GM21576 (cell line): ENCODE data around the gene CTSL.

Experiments
- ATAC-seq: cut with Tn5 transposase; IDR thresholded peaks from one replicate; pipeline ENCODE4 v1.9.1; 2021; ENCODE audit warnings: mild to moderate bottlenecking, moderate library complexity; ENCODE audit not compliant: unreplicated experiment

Gene CTSL

DNA sequence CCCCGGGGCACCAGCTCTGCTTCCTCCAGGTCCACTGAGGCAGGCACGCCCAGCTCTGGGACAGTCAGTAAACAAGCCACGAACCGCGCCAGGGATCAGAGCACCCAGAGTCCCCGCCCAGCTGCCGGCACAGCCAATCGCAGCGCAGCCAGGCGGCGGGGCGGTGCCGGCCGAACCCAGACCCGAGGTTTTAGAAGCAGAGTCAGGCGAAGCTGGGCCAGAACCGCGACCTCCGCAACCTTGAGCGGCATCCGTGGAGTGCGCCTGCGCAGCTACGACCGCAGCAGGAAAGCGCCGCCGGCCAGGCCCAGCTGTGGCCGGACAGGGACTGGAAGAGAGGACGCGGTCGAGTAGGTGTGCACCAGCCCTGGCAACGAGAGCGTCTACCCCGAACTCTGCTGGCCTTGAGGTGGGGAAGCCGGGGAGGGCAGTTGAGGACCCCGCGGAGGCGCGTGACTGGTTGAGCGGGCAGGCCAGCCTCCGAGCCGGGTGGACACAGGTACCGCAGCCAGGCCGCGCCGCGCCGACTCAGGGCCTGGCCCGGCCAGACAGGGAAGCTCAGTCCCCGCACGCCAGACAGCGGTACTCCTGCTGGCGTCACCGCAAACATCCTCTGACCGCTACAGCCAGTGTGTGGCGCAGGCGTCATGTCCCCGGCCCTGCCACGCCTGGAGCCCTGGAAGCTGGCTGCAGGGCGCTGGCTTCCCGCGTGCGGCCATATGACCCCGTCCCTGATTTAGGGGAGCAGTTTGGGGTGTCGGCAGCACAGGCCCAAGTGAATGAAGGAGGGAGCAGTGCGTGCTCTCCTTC, at the start of gene CTSL:
TSS of gene CTSL (plus strand) at position 220 of the 810 bp plus-strand sequence. CDS start 1,485 bp downstream, outside the sequence.
- ATAC-seq: no peak

- ATAC-seq: no peak
Observed at GRCh38 chr9:87676976-87677775, 48.7 kb upstream of the CTSL start.

GRCh38 chr9:87677776-87678587, 47.9 kb upstream of the CTSL start:
- no peak for ATAC-seq

- ATAC-seq: no peak
Observed at GRCh38 chr9:87678650-87679355, 47.1 kb upstream of the CTSL start.

GRCh38 chr9:87681271-87682061, 44.5 kb upstream of the CTSL start:
- no peak for ATAC-seq

- no peak for ATAC-seq
Observed at GRCh38 chr9:87682085-87682484, 43.8 kb upstream of the CTSL start.

GRCh38 chr9:87682618-87683017, 43.3 kb upstream of the CTSL start:
- ATAC-seq: no peak

DNA sequence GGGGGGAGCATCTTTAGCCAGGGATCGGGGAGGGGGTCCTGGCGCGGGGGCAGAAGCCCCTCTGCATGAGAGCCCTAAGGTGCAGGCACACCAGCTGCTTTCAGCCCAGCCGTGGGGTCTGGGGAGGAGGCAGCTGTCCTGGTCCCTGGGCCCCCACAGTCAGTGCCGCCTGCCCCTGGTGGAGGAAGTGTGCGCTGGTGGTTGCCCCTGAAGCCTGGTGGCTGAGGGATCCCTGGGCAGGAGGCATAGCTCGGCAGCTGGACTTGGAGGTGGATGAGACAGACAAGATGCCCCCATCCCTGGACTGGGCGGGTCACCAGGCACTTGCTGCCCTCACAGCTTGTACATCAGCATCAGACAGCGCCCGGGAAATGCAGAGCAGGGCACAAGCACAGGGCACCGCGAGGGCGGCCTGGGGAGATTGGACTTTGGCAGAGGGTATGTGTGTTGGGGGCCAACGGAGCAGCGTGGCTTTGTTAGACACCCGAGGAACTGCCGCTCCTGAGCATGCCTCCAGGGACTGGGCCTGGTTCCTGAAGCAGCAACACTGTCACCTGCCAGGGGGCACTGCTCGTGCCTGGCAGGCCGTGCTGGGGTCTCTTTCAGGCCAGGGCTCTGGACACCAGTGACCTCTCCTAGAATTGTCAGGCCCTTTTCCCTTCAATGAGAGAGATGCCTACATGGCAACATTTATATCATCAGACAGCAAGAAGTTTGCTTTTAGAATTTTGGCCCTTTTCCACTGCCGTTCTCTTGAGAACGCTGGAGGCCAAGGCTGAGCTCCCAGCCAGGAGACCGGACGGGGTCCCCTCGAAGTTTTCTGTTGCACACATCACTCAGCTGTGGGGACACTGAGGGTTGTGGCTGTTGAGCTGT, 41.9 kb upstream of the CTSL start:
- no peak for ATAC-seq

- ATAC-seq: no peak
Observed at GRCh38 chr9:87684627-87685219, 41.2 kb upstream of the CTSL start.

DNA sequence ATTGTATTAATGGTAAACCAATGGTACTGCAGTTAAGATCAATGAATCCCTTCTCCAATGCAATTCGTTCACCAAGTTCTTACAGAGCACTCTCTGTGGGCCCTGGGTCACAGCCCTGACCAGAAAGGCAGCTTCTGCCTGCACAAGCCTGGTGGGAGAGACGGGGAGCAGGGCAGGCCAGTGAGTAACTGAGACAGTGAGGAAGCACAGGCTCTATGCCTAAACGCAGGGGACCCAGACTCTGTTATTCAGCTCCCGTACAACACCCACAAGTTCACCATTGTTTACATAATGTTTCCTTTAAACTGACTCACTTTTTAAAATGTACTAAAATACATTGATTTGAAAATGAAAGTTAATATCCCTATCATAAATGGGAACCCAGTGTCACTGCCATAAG, 40.5 kb upstream of the CTSL start:
- ATAC-seq: no peak

DNA sequence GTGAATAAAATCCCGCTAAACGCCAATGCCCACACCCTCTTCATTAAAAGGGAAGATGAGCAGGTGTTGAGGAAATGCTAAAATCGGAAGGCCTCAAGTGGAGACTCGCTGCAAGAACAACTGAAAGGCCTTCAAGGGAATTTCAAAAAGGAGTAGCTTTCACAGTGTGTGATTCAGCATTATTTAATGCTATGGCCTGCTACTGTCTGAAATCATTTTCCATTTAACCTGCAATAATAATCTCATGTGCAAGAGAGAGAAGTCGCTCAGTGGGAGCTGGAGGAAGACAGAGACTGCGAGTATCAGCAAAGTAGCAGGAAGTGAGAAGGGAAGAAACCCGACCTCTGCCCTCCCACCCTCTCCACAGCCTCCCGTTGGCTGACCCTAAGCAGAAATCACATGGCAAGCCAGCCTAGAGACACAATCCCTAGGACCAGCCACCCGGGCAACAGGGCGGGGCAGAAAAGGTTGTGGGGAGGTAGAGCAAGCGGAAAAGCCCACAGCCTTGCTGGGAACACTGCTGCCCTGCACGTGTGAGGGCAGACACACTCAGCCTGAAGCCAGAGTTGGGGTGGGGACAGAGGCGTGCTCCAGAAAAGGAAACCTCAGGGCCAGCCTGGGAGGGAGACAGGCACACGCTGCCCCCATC, 39.9 kb upstream of the CTSL start:
- ATAC-seq: no peak

DNA sequence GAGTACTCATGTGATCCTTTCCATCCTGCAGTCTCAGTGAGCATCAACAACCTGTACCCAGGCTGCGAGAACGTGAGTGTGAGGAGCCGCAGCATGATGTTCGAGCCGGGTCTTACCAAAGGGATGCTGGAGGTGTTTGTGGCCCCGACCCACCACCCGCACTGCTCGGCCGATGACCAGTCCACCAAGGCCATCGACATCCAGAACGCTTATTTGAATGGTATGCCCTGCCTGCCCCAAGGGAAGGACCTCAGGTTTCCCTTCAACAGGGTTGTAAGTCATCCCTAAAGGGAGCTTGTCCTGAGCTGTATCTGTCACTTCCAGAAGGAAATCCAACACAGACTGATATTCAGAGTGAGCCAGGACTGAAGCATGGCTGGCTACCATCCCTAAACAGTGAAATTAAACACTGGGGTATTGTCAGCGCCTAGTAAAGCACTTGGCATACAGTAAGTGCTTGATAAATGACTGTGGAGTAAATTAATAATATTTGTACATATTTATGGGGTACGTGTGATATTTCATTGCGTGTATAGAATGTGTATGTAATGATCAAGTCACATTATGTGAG, 39.3 kb upstream of the CTSL start:
- no peak for ATAC-seq

DNA sequence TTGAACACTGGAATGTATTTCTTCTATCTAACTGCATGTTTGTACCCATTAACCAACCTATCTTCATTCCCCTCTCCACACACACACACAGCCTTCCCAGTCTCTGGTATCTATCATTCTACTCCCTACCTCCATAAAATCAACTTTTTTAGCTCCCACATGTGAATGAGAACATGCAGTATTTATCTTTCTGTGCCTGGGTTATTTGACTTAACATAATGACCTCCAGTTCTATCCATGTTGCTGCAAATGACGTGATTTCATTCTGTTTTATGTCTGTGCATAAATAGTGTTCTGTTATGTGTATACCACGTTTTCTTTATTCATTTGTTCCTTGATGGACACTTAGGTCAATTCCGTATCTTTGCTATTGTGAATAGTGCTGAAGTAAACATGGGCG, 38.7 kb upstream of the CTSL start:
- no peak for ATAC-seq

DNA sequence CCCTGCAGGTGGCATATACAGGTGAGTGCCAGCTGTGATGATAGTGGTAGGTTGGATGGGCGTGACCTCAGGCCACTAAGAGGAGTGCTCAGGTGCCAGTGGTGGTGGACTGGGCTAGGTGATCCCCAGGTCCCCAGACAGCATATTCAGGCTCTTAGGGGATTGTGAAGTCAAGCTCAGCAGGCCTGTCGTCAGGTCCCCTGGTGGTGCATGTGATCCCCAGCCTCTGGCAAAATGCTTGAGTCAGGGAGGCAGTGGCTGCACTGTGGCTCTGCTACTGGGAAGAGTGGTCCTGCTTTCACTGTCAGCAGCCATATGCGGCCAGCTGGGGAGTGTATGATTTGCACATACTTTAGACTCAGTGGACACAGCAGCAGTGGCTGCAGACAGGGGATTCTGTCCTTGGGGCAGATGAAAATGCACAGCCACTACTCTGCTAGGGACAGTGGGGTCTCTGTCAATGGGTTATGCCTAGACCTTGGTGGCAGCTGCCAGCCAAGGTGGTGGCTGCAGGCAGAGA, 31.6 kb upstream of the CTSL start:
- no peak for ATAC-seq

DNA sequence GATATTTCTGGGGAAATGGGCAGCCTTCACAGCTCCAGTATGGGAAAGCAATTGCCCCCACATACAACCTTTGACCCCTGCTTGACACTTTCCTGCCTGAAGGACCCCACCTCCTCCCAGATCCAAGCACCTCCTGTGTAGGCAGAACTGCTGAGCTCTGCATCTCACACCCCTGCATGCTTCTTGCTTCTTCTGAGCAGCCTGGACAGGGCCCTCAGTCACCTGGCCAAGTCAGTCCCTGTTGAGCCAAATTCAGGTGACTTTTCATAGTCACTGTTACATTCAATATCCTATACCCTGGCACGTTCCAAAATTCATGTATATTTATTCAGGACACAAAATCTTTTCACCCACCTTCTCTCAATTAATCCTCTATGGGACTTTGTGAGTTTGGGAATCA, 30.4 kb upstream of the CTSL start:
- no peak for ATAC-seq

GRCh38 chr9:87696641-87697040, 29.3 kb upstream of the CTSL start:
- ATAC-seq: no peak

GRCh38 chr9:87698069-87698809, 27.7 kb upstream of the CTSL start:
- ATAC-seq: no peak
